ENCODE measurements around the gene SMARCAD1. TPM values are rescaled to one million over a fixed set of nuclear protein-coding genes. Genes with fewer than 3 reads are reported as not detected.

The SMARCAD1 gene
- total and polyA plus RNA-seq, 9 donors: 10.2 to 30.5 (median 20.3) TPM

DNA sequence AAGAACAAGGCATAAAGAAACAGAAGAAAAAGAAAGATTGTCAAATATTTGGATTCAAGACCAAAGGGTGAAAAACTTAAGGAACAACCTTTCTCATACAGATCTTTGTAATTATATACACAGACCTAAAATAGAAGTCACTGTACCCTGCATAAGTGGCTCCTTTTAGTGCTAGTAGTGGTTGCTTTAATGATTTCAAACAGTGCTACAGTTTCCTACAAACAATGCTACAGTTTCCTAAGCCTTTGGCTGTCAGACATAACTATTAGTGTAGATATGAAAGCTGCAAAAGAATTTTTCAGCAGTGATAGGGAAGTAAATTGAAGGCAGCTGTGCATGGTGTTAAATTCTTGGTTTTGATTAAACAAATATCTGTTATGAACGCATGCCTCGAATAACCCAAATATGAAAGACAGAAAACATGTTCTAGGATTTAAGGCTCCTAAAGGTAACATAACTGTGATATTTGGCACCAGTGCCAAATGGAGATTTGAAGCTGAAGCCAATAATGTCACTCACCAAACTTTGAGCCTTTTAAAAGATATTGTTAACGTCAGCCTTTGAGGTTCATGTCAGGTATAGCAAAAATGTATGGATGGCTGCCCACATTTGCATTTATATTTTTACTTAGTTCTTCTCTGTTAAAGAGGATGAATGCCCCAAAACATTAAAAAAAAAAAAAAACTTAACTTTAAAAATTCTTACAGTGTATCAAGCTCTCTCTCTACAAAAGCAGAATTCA is 36.6 kb downstream of the SMARCAD1 start:
- no peaks in the 10 kb centered on the region for H3K36me3 ChIP-seq
- H3K4me3 ChIP-seq: no peak overlapping the region
- WGBS, 3 donors: 10 to 35% (median 21%) methylated on average over 3 of the region's 3 CpGs
- DNase-seq: no peak
- no peaks in the 10 kb centered on the region for H3K27me3 ChIP-seq
- no peak for TF ChIP-seq POLR2A (IDR thresholded peaks at IDR 0.05)
- TF ChIP-seq EP300 (IDR thresholded peaks at IDR 0.05): no peak
- no peaks in the 10 kb centered on the region for H3K4me1 ChIP-seq (ENCODE audit: insufficient read depth)
- H3K9me3 ChIP-seq: no peaks in the 10 kb centered on the region
- H3K27ac ChIP-seq: no peak overlapping the region
- intact Hi-C loops (cut with DNase I): no loop called here

DNA sequence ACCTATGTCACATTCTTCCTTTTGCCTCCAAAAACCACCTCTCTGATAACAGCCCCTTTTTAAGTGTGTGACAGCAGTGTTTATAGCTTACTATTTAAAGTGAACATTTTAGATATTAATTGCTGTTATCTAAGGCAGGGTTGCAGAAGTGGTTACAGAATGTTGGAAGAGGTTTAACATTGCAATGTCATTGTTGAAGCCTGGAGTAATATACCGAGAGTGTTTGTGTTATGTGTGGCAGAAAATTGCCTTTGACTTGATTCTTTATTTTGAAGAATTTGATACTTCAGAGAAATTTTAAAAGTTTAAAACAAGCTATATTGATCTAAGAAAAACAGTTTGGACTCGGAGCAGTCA is 37.1 kb downstream of the SMARCAD1 start:
- Histone ChIP-seq H3K36me3 (no peaks in the 10 kb centered on the region), H3K27me3 (no peaks in the 10 kb centered on the region), H3K9me3 (no peaks in the 10 kb centered on the region), H3K27ac (no peak overlapping the region), H3K4me3 (no peak overlapping the region), H3K4me1 (ENCODE audit: insufficient read depth) (no peaks in the 10 kb centered on the region)
- TF ChIP-seq, protein P1, sequence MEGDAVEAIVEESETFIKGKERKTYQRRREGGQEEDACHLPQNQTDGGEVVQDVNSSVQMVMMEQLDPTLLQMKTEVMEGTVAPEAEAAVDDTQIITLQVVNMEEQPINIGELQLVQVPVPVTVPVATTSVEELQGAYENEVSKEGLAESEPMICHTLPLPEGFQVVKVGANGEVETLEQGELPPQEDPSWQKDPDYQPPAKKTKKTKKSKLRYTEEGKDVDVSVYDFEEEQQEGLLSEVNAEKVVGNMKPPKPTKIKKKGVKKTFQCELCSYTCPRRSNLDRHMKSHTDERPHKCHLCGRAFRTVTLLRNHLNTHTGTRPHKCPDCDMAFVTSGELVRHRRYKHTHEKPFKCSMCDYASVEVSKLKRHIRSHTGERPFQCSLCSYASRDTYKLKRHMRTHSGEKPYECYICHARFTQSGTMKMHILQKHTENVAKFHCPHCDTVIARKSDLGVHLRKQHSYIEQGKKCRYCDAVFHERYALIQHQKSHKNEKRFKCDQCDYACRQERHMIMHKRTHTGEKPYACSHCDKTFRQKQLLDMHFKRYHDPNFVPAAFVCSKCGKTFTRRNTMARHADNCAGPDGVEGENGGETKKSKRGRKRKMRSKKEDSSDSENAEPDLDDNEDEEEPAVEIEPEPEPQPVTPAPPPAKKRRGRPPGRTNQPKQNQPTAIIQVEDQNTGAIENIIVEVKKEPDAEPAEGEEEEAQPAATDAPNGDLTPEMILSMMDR (IDR thresholded peaks at IDR 0.05): no peak
- TF ChIP-seq EP300 (IDR thresholded peaks at IDR 0.05) (no peak), POLR2A (IDR thresholded peaks at IDR 0.05) (no peak)
- 28 to 44% (median 30%) methylated on average over 2 of the region's 2 CpGs for WGBS, 3 donors
- no peak for DNase-seq
- intact Hi-C loops (cut with DNase I): no loop called here

DNA sequence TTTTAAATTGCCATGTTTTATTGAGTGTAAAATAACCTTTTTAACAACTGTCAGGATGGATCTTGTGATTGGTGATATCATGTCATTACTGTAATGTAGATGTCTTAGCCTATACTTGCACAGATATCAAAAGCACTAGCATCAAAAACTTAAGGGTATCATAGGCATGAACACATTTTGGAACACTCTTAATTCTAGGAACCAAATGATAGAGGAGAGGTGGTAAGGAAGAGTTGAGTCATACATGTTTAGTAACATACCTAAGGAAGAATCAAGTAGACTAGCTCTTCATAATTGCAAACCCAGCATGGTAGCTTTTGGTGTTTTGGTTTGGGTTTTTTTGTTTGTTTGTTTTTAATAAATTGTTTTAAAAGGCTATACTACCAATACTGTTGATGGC is 43.4 kb downstream of the SMARCAD1 start:
- Histone ChIP-seq H3K36me3 (no peaks in the 10 kb centered on the region), H3K4me3 (no peak overlapping the region), H3K9me3 (no peaks in the 10 kb centered on the region), H3K27me3 (no peaks in the 10 kb centered on the region), H3K27ac (no peak overlapping the region), H3K4me1 (ENCODE audit: insufficient read depth) (no peaks in the 10 kb centered on the region)
- TF ChIP-seq POLR2A (IDR thresholded peaks at IDR 0.05) (no peak), EP300 (IDR thresholded peaks at IDR 0.05) (no peak)
- TF ChIP-seq, protein P1 (IDR thresholded peaks at IDR 0.05): no peak
- intact Hi-C loops (cut with DNase I): no loop called here
- no peak for DNase-seq

DNA sequence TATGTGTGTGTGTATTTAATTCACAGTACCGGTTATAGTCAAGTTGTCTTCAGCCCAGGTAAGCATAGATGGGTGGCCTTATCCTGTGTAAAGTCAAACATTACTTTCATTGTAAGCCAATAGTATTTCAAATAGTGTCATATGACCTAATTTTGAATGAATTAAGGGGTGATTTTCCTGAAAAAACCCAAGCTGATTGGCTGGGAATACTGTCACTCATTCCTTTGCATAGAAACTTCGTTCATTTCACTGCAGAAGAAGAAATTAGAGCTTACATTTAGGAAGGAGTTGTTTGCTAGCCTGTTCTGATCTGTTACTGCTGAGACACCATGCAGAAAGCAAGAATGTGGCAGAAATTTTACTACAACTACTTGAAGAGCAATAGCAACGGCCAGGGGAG is 45.4 kb downstream of the SMARCAD1 start:
- intact Hi-C loops (cut with DNase I): no loop called here
- no peak overlapping the region for H3K27ac ChIP-seq
- no peaks in the 10 kb centered on the region for H3K27me3 ChIP-seq
- H3K36me3 ChIP-seq: no peaks in the 10 kb centered on the region
- no peak for TF ChIP-seq EP300 (IDR thresholded peaks at IDR 0.05)
- TF ChIP-seq, protein P1 (IDR thresholded peaks at IDR 0.05): no peak
- no peak for TF ChIP-seq POLR2A (IDR thresholded peaks at IDR 0.05)
- no peaks in the 10 kb centered on the region for H3K4me1 ChIP-seq (ENCODE audit: insufficient read depth)
- H3K9me3 ChIP-seq: no peaks in the 10 kb centered on the region
- H3K4me3 ChIP-seq: no peak overlapping the region
- 91 to 93% (median 92%) methylated on average over 3 of the region's 3 CpGs for WGBS, 3 donors
- DNase-seq: no peak

DNA sequence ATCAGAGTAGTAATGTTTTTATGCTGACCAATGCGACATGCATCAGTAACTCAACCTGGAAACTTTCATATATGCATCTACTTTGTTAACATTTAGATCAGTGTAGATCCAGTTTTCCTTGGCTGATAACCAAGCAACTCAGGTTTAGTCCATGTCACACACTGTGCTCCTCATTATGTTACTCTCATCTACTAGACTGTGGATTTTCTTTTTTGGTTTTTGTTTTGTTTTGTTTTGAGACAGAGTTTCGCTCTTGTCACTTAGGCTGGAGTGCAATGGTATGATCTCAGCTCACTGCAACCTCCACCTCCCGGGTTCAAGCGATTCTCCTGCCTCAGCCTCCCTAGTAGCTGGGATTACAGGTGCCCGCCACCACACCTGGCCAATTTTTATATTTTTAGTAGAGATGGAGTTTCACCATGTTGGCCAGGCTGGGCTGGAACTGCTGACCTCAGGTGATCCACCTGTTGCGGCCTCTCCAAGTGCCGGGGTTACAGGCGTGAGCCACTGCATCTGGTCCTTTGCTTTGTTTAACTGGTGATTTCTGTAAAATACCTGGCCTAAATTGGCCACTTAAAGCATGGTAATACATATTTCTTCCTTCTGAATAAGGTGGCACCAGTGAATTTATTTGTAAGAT is 48.6 kb downstream of the SMARCAD1 start:
- no peaks in the 10 kb centered on the region for H3K9me3 ChIP-seq
- no peak for TF ChIP-seq POLR2A (IDR thresholded peaks at IDR 0.05)
- TF ChIP-seq, protein P1 (IDR thresholded peaks at IDR 0.05): no peak
- TF ChIP-seq EP300 (IDR thresholded peaks at IDR 0.05): no peak
- WGBS, 3 donors: 89 to 98% (median 92%) methylated on average over 8 of the region's 8 CpGs
- no peak overlapping the region for H3K4me3 ChIP-seq
- no peak for DNase-seq
- no peaks in the 10 kb centered on the region for H3K27me3 ChIP-seq
- no peaks in the 10 kb centered on the region for H3K4me1 ChIP-seq (ENCODE audit: insufficient read depth)
- H3K27ac ChIP-seq: no peak overlapping the region
- H3K36me3 ChIP-seq: no peaks in the 10 kb centered on the region
- intact Hi-C loops (cut with DNase I): no loop called here

All from ovary (tissue), 9 donors.